Fibroblast of mammary gland (primary cell): Measurements from ENCODE around the gene DYRK1B.

Experiments used
- DNase-seq: peaks from one replicate; pipeline ENCODE4 v3.0.0-alpha.2; 2010; ENCODE audit warnings: low read depth
- H3K4me3 ChIP-seq: 2 replicates; pipeline ENCODE4 v1.5.1; 2011; ENCODE audit warnings: low read depth, mild to moderate bottlenecking, low read length, moderate library complexity; ENCODE audit not compliant: control insufficient read depth
- CTCF ChIP-seq: conservative IDR thresholded peaks from 2 replicates; pipeline ENCODE4 v1.5.1; 2011; ENCODE audit warnings: low read depth, low read length, inconsistent platforms; ENCODE audit not compliant: control insufficient read depth, insufficient read depth

DYRK1B gene

GRCh38 chr19:39867133-39867532, 33.2 kb upstream of the DYRK1B start:
- no peak overlapping the region for H3K4me3 ChIP-seq
- no peak for TF ChIP-seq CTCF

GRCh38 chr19:39865953-39866352, 32.0 kb upstream of the DYRK1B start:
- TF ChIP-seq CTCF, result no peak
- no peak overlapping the region for H3K4me3 ChIP-seq
- no peak for DNase-seq

More at GRCh38 chr19:39867133-39867532, 33.2 kb upstream of the DYRK1B start:
- no peak for DNase-seq

GRCh38 chr19:39865186-39865585, 31.2 kb upstream of the DYRK1B start:
- no peak for TF ChIP-seq CTCF
- DNase-seq, result no peak
- no peak overlapping the region for H3K4me3 ChIP-seq

GRCh38 chr19:39864118-39864517, 30.2 kb upstream of the DYRK1B start:
- no peak for TF ChIP-seq CTCF
- H3K4me3 ChIP-seq, result no peak overlapping the region
- peak; percentile 20 for DNase-seq

GRCh38 chr19:39858541-39858940, 24.6 kb upstream of the DYRK1B start:
- H3K4me3 ChIP-seq, result no peak overlapping the region
- DNase-seq, result peak; percentile 8
- no peak for TF ChIP-seq CTCF

GRCh38 chr19:39852882-39853281, 18.9 kb upstream of the DYRK1B start:
- TF ChIP-seq CTCF, result no peak
- DNase-seq, result no peak
- no peak overlapping the region for H3K4me3 ChIP-seq

GRCh38 chr19:39850892-39851291, 16.9 kb upstream of the DYRK1B start:
- no peak for DNase-seq
- no peak for TF ChIP-seq CTCF
- no peak overlapping the region for H3K4me3 ChIP-seq
